ENCODE measurements around the gene RUVBL1.
A peak's percentile ranks its signal among the peaks of the same experiment; 100 is the strongest.

RUVBL1 gene

GRCh38 chr3:128123538-128124368 lies at the start of gene RUVBL1:
TSS of gene RUVBL1 (minus strand) at chr3:128123812. CDS start at chr3:128123724, 88 bp downstream.
- Histone ChIP-seq H3K27ac (ENCODE audit: low read depth, low read length) (peak within 1 kb of the TSS; percentile 78), H3K9me3 (ENCODE audit: control insufficient read depth, insufficient read depth, low read depth, low read length) (no peaks in the 10 kb centered on the region), H3K36me3 (ENCODE audit: control insufficient read depth, insufficient read depth, low read length) (peaks cover 13% of the 10 kb centered on the region), H3K27me3 (ENCODE audit: control insufficient read depth, insufficient read depth, low read length) (no peaks in the 10 kb centered on the region; the same call in 1 of the 2 replicates), H3K4me1 (ENCODE audit: control insufficient read depth, insufficient read depth, low read length) (peaks cover 9% of the 10 kb centered on the region; the same call in 1 of the 2 replicates), H3K9ac (ENCODE audit: low read length) (peak within 1 kb of the TSS; percentile 97), H3K4me3 (ENCODE audit: low read depth, low read length) (peak within 1 kb of the TSS; percentile 87)

- no peaks in the 10 kb centered on the region for H3K36me3 ChIP-seq (ENCODE audit: control insufficient read depth, insufficient read depth, low read length)
- H3K27ac ChIP-seq (ENCODE audit: low read depth, low read length) = no peak overlapping the region
- no peaks in the 10 kb centered on the region for H3K27me3 ChIP-seq (ENCODE audit: control insufficient read depth, insufficient read depth, low read length)
- no peaks in the 10 kb centered on the region for H3K9me3 ChIP-seq (ENCODE audit: control insufficient read depth, insufficient read depth, low read depth, low read length)
- H3K4me3 ChIP-seq (ENCODE audit: low read depth, low read length) = no peak overlapping the region
- H3K4me1 ChIP-seq (ENCODE audit: control insufficient read depth, insufficient read depth, low read length) = peaks cover 31% of the 10 kb centered on the region
- no peak overlapping the region for H3K9ac ChIP-seq (ENCODE audit: low read length)
These were observed 49.6 kb upstream of the RUVBL1 start for GRCh38 chr3:128173200-128173599.

- H3K4me3 ChIP-seq (ENCODE audit: low read depth, low read length) = no peak overlapping the region
- H3K9ac ChIP-seq (ENCODE audit: low read length) = no peak overlapping the region
- peaks cover 37% of the 10 kb centered on the region for H3K4me1 ChIP-seq (ENCODE audit: control insufficient read depth, insufficient read depth, low read length)
- no peaks in the 10 kb centered on the region for H3K36me3 ChIP-seq (ENCODE audit: control insufficient read depth, insufficient read depth, low read length)
- H3K9me3 ChIP-seq (ENCODE audit: control insufficient read depth, insufficient read depth, low read depth, low read length) = no peaks in the 10 kb centered on the region
- H3K27me3 ChIP-seq (ENCODE audit: control insufficient read depth, insufficient read depth, low read length) = no peaks in the 10 kb centered on the region
- H3K27ac ChIP-seq (ENCODE audit: low read depth, low read length) = no peak overlapping the region
These were observed 47.4 kb upstream of the RUVBL1 start for GRCh38 chr3:128170866-128171516.

- Histone ChIP-seq H3K4me3 (ENCODE audit: low read depth, low read length) (no peak overlapping the region), H3K27me3 (ENCODE audit: control insufficient read depth, insufficient read depth, low read length) (no peaks in the 10 kb centered on the region), H3K9me3 (ENCODE audit: control insufficient read depth, insufficient read depth, low read depth, low read length) (no peaks in the 10 kb centered on the region), H3K27ac (ENCODE audit: low read depth, low read length) (no peak overlapping the region), H3K4me1 (ENCODE audit: control insufficient read depth, insufficient read depth, low read length) (peaks cover 21% of the 10 kb centered on the region), H3K36me3 (ENCODE audit: control insufficient read depth, insufficient read depth, low read length) (no peaks in the 10 kb centered on the region), H3K9ac (ENCODE audit: low read length) (no peak overlapping the region)
These were observed 45.2 kb upstream of the RUVBL1 start for GRCh38 chr3:128168836-128169235.

GRCh38 chr3:128167973-128168674 lies 44.5 kb upstream of the RUVBL1 start:
- Histone ChIP-seq H3K4me1 (ENCODE audit: control insufficient read depth, insufficient read depth, low read length) (peaks cover 14% of the 10 kb centered on the region), H3K9ac (ENCODE audit: low read length) (no peak overlapping the region), H3K4me3 (ENCODE audit: low read depth, low read length) (no peak overlapping the region), H3K36me3 (ENCODE audit: control insufficient read depth, insufficient read depth, low read length) (no peaks in the 10 kb centered on the region), H3K27ac (ENCODE audit: low read depth, low read length) (no peak overlapping the region), H3K9me3 (ENCODE audit: control insufficient read depth, insufficient read depth, low read depth, low read length) (no peaks in the 10 kb centered on the region), H3K27me3 (ENCODE audit: control insufficient read depth, insufficient read depth, low read length) (no peaks in the 10 kb centered on the region)

- Histone ChIP-seq H3K4me1 (ENCODE audit: control insufficient read depth, insufficient read depth, low read length) (peaks cover 14% of the 10 kb centered on the region), H3K9me3 (ENCODE audit: control insufficient read depth, insufficient read depth, low read depth, low read length) (no peaks in the 10 kb centered on the region), H3K36me3 (ENCODE audit: control insufficient read depth, insufficient read depth, low read length) (no peaks in the 10 kb centered on the region), H3K27me3 (ENCODE audit: control insufficient read depth, insufficient read depth, low read length) (no peaks in the 10 kb centered on the region), H3K27ac (ENCODE audit: low read depth, low read length) (no peak overlapping the region), H3K4me3 (ENCODE audit: low read depth, low read length) (no peak overlapping the region), H3K9ac (ENCODE audit: low read length) (no peak overlapping the region)
These were observed 44.0 kb upstream of the RUVBL1 start for GRCh38 chr3:128167646-128167972.

GRCh38 chr3:128166971-128167453 lies 43.4 kb upstream of the RUVBL1 start:
- Histone ChIP-seq H3K9me3 (ENCODE audit: control insufficient read depth, insufficient read depth, low read depth, low read length) (no peaks in the 10 kb centered on the region), H3K27ac (ENCODE audit: low read depth, low read length) (no peak overlapping the region), H3K36me3 (ENCODE audit: control insufficient read depth, insufficient read depth, low read length) (no peaks in the 10 kb centered on the region), H3K27me3 (ENCODE audit: control insufficient read depth, insufficient read depth, low read length) (no peaks in the 10 kb centered on the region), H3K4me1 (ENCODE audit: control insufficient read depth, insufficient read depth, low read length) (peaks cover 14% of the 10 kb centered on the region), H3K9ac (ENCODE audit: low read length) (no peak overlapping the region), H3K4me3 (ENCODE audit: low read depth, low read length) (no peak overlapping the region)

GRCh38 chr3:128163432-128163831 lies 39.8 kb upstream of the RUVBL1 start:
- Histone ChIP-seq H3K4me3 (ENCODE audit: low read depth, low read length) (no peak overlapping the region), H3K9me3 (ENCODE audit: control insufficient read depth, insufficient read depth, low read depth, low read length) (no peaks in the 10 kb centered on the region), H3K27me3 (ENCODE audit: control insufficient read depth, insufficient read depth, low read length) (no peaks in the 10 kb centered on the region), H3K36me3 (ENCODE audit: control insufficient read depth, insufficient read depth, low read length) (no peaks in the 10 kb centered on the region), H3K4me1 (ENCODE audit: control insufficient read depth, insufficient read depth, low read length) (peaks cover 12% of the 10 kb centered on the region), H3K9ac (ENCODE audit: low read length) (no peak overlapping the region), H3K27ac (ENCODE audit: low read depth, low read length) (no peak overlapping the region)

- no peak overlapping the region for H3K9ac ChIP-seq (ENCODE audit: low read length)
- H3K4me1 ChIP-seq (ENCODE audit: control insufficient read depth, insufficient read depth, low read length) = no peaks in the 10 kb centered on the region
- peaks cover 12% of the 10 kb centered on the region for H3K36me3 ChIP-seq (ENCODE audit: control insufficient read depth, insufficient read depth, low read length)
These were observed 37.0 kb upstream of the RUVBL1 start for GRCh38 chr3:128160661-128161060.

GRCh38 chr3:128155616-128156360 lies 32.2 kb upstream of the RUVBL1 start:
- Histone ChIP-seq H3K36me3 (ENCODE audit: control insufficient read depth, insufficient read depth, low read length) (peaks cover 12% of the 10 kb centered on the region), H3K4me1 (ENCODE audit: control insufficient read depth, insufficient read depth, low read length) (no peaks in the 10 kb centered on the region; the same call in 1 of the 2 replicates), H3K4me3 (ENCODE audit: low read depth, low read length) (no peak overlapping the region), H3K27me3 (ENCODE audit: control insufficient read depth, insufficient read depth, low read length) (no peaks in the 10 kb centered on the region), H3K9ac (ENCODE audit: low read length) (no peak overlapping the region), H3K9me3 (ENCODE audit: control insufficient read depth, insufficient read depth, low read depth, low read length) (no peaks in the 10 kb centered on the region), H3K27ac (ENCODE audit: low read depth, low read length) (no peak overlapping the region)

More at GRCh38 chr3:128160661-128161060, 37.0 kb upstream of the RUVBL1 start:
- Histone ChIP-seq H3K4me3 (ENCODE audit: low read depth, low read length) (no peak overlapping the region), H3K9me3 (ENCODE audit: control insufficient read depth, insufficient read depth, low read depth, low read length) (no peaks in the 10 kb centered on the region), H3K27ac (ENCODE audit: low read depth, low read length) (no peak overlapping the region), H3K27me3 (ENCODE audit: control insufficient read depth, insufficient read depth, low read length) (no peaks in the 10 kb centered on the region)
